Measurements from ENCODE around the gene SLC25A38. TPM values are rescaled to one million over a fixed set of nuclear protein-coding genes. Genes with fewer than 3 reads are reported as not detected.

The SLC25A38 gene
- total and polyA plus RNA-seq, 9 of the 15 experiments (the other 6 are each of a cell fraction or from before 2014, with no cell fraction given) = 13.5 to 51.1 (median 30.6) TPM

- no TSS peak for BruUV-seq (replicated peaks)
- H4K20me1 ChIP-seq (replicated peaks; ENCODE audit: control insufficient read depth, insufficient read depth, low read length) = no peaks in the 10 kb centered on the region
- H3K9ac ChIP-seq (ENCODE audit: insufficient read depth in 1 of 2, low read depth in 2 of 2, low read length in 2 of 2) = no peak overlapping the region
- no peaks in the 10 kb centered on the region for H3K9me1 ChIP-seq (ENCODE audit: control insufficient read depth, insufficient read depth, low read length)
- H3K36me3 ChIP-seq (ENCODE audit: control insufficient read depth, insufficient read depth, low read length) = no peaks in the 10 kb centered on the region
- DNase-seq (ENCODE audit: extremely low read depth in 1 of 4, low spot score in 3 of 4) = no peak
- no peak for ATAC-seq
- no peaks in the 10 kb centered on the region for H3K9me3 ChIP-seq (replicated peaks; ENCODE audit: control insufficient read depth, insufficient read depth, low read depth, low read length)
- H2AFZ ChIP-seq (ENCODE audit: low read depth, low read length) = no peak overlapping the region
- ChIA-PET POLR2A (interaction anchor here (0.6 kb wide), 1 partner anchor 54 kb away, joined by 3 read pairs; no protein-coding TSS in a partner anchor), CTCF (ENCODE audit: low intra/inter-chr PET ratio) (no interaction called here)
- in situ Hi-C loops (cut with MboI) (no loop called here), intact Hi-C loops (cut with micrococcal nuclease) (no loop called here)
- FAIRE-seq = no peak
- TF ChIP-seq CEBPG (CRISPR knock-in tag; IDR thresholded peaks at IDR 0.05) (no peak), CEBPG (tag; conservative IDR thresholded peaks at IDR 0.05 in 1 of 2, IDR thresholded peaks at IDR 0.05 in 1 of 2) (0 out of 4 replicates have a peak, but pooled peaks of 1 of the 2 experiments have one; percentile 29)
- TF ChIP-seq, protein P1, sequence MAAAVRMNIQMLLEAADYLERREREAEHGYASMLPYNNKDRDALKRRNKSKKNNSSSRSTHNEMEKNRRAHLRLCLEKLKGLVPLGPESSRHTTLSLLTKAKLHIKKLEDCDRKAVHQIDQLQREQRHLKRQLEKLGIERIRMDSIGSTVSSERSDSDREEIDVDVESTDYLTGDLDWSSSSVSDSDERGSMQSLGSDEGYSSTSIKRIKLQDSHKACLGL (CRISPR knock-in tag; IDR thresholded peaks at IDR 0.05; ENCODE audit: borderline replicate concordance, poor library complexity, severe bottlenecking) = no peak
- H3K4me1 ChIP-seq (replicated peaks in 1 of 2; ENCODE audit: control insufficient read depth in 2 of 2, insufficient read depth in 2 of 2, low read length in 2 of 2) = peaks cover 0 to 20% of the 10 kb centered on the region in 2 experiments; a peak in 3 of 5 replicates
- no peak overlapping the region for H3K27ac ChIP-seq (ENCODE audit: extremely low read depth, low read depth, low read length)
- H3K27me3 ChIP-seq (ENCODE audit: control insufficient read depth in 2 of 2, insufficient read depth in 2 of 2, low read length in 2 of 2) = peaks cover 0 to 3% of the 10 kb centered on the region in 2 experiments; a peak in 1 of 5 replicates
- no peak overlapping the region for H3K4me2 ChIP-seq (ENCODE audit: insufficient read depth, low read length)
- no peak overlapping the region for H3K4me3 ChIP-seq
- H3K79me2 ChIP-seq (ENCODE audit: control insufficient read depth, insufficient read depth, low read length) = no peaks in the 10 kb centered on the region
Measured at GRCh38 chr3:39344746-39345344, 38.3 kb upstream of the SLC25A38 start.

Measured in K562 (cell line).